ENCODE results near the gene ZDBF2.
"Not testable (repeated sequence)": the region's sequence is repeated elsewhere in the genome, so short reads cannot be mapped to it uniquely, and the experiment has no call there.

Gene ZDBF2

GRCh38 chr2:206274434-206275311, at the start of gene ZDBF2:
Gene ZDBF2 (plus strand): TSS chr2:206274663. CDS start chr2:206281850, 7,187 bp downstream.
- DNase-seq (ENCODE audit: insufficient read length, low spot score) (peak; percentile 67), FAIRE-seq (peak; percentile 64)

GRCh38 chr2:206225435-206226232, 48.8 kb upstream of the ZDBF2 start:
- DNase-seq (ENCODE audit: insufficient read length, low spot score) (no peak), FAIRE-seq (no peak)

GRCh38 chr2:206228636-206229035, 45.8 kb upstream of the ZDBF2 start:
- FAIRE-seq; DNase-seq (ENCODE audit: insufficient read length, low spot score): not testable (repeated sequence)

- no peak for DNase-seq (ENCODE audit: insufficient read length, low spot score)
- no peak for FAIRE-seq
These were observed 44.8 kb upstream of the ZDBF2 start for GRCh38 chr2:206229642-206230041.

GRCh38 chr2:206230060-206230762, 44.3 kb upstream of the ZDBF2 start:
- FAIRE-seq = no peak
- no peak for DNase-seq (ENCODE audit: insufficient read length, low spot score)

- DNase-seq (ENCODE audit: insufficient read length, low spot score) (no peak), FAIRE-seq (no peak)
These were observed 42.7 kb upstream of the ZDBF2 start for GRCh38 chr2:206231669-206232286.

- DNase-seq (ENCODE audit: insufficient read length, low spot score) = no peak
- no peak for FAIRE-seq
These were observed 42.0 kb upstream of the ZDBF2 start for GRCh38 chr2:206232287-206233035.

- no peak for DNase-seq (ENCODE audit: insufficient read length, low spot score)
- no peak for FAIRE-seq
These were observed 35.3 kb upstream of the ZDBF2 start for GRCh38 chr2:206239157-206239556.

- DNase-seq (ENCODE audit: insufficient read length, low spot score) = no peak
- no peak for FAIRE-seq
These were observed 34.1 kb upstream of the ZDBF2 start for GRCh38 chr2:206240327-206240726.

GRCh38 chr2:206241736-206242135, 32.7 kb upstream of the ZDBF2 start:
- DNase-seq (ENCODE audit: insufficient read length, low spot score) (no peak), FAIRE-seq (no peak)

- FAIRE-seq = no peak
These were observed 29.2 kb upstream of the ZDBF2 start for GRCh38 chr2:206245265-206245672.

GRCh38 chr2:206250041-206250897, 24.2 kb upstream of the ZDBF2 start:
- no peak for DNase-seq (ENCODE audit: insufficient read length, low spot score)
- no peak for FAIRE-seq

More at GRCh38 chr2:206245265-206245672, 29.2 kb upstream of the ZDBF2 start:
- no peak for DNase-seq (ENCODE audit: insufficient read length, low spot score)

GRCh38 chr2:206253125-206253776, 21.2 kb upstream of the ZDBF2 start:
- FAIRE-seq (no peak), DNase-seq (ENCODE audit: insufficient read length, low spot score) (no peak)

GRCh38 chr2:206253777-206254166, 20.7 kb upstream of the ZDBF2 start:
- FAIRE-seq (no peak), DNase-seq (ENCODE audit: insufficient read length, low spot score) (no peak)

GRCh38 chr2:206255003-206255402, 19.5 kb upstream of the ZDBF2 start:
- FAIRE-seq (no peak), DNase-seq (ENCODE audit: insufficient read length, low spot score) (no peak)

GRCh38 chr2:206256706-206257205, 17.7 kb upstream of the ZDBF2 start:
- DNase-seq (ENCODE audit: insufficient read length, low spot score) (no peak), FAIRE-seq (no peak)

GRCh38 chr2:206257350-206257749, 17.1 kb upstream of the ZDBF2 start:
- DNase-seq (ENCODE audit: insufficient read length, low spot score) = no peak
- no peak for FAIRE-seq

- no peak for DNase-seq (ENCODE audit: insufficient read length, low spot score)
- no peak for FAIRE-seq
These were observed 16.6 kb upstream of the ZDBF2 start for GRCh38 chr2:206257861-206258260.
